ENCODE data around the gene SDF4. TPM values are rescaled to one million over a fixed set of nuclear protein-coding genes. Genes with fewer than 3 reads are reported as not detected.

Gene SDF4
- total and polyA plus RNA-seq, 2 of the 13 experiments (the other 11 are each of a cell fraction or from before 2014, with no cell fraction given) = 80.8 to 107 TPM

DNA sequence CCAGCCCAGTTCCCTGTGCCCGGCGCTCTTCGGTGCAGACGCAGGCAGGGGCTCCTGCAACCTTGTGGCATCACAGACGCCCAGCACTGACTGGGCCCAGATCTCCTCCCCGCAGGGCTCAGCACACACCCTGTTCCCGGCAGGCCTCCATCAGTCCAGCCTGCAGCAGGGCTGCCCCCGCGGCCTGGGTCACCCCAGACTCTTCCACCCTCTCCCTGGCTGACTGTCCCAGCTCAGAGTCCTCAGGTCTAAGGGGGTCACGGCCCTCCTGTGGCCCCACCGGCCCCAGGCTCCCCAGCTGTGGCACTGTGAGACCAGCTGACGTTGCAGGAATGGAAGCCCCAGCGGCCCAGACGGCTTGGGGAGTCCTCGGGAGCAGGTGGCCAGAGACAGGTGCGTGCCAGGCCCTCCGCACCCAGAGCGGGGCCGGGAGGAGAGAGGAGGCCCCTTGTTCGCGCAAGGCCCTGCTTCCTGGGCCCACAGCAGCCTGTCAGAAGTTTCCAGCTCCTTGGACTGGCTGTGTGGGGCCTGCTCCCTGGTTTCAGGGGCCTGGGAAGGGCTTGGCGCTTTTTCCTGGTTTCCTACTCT is 4.5 kb upstream of the SDF4 start (continued):
- TF ChIP-seq ARNT2 (CRISPR knock-in tag; IDR thresholded peaks at IDR 0.05; ENCODE audit: low read depth) (peak; percentile 19; the same call in 1 of the 2 replicates), MED1 (CRISPR knock-in tag; IDR thresholded peaks at IDR 0.05) (peak; percentile 22; the same call in 1 of the 2 replicates), ZNF724P (CRISPR knock-in tag; IDR thresholded peaks at IDR 0.05; ENCODE audit: borderline replicate concordance) (no peak), ATRX (CRISPR knock-in tag; IDR thresholded peaks at IDR 0.05; ENCODE audit: borderline replicate concordance) (no peak), ZNF501 (CRISPR knock-in tag; IDR thresholded peaks at IDR 0.05) (0 out of 2 replicates have a peak, but pooled peaks have one; percentile 23), HMGA1 (CRISPR knock-in tag; conservative IDR thresholded peaks at IDR 0.05) (no peak), FOSL1 (CRISPR knock-in tag; IDR thresholded peaks at IDR 0.05; ENCODE audit: borderline replicate concordance) (no peak), MYPOP (CRISPR knock-in tag; IDR thresholded peaks at IDR 0.05) (no peak), FOXA3 (CRISPR knock-in tag; IDR thresholded peaks at IDR 0.05) (no peak), FOXP1 (IDR thresholded peaks at IDR 0.05) (no peak), FOXP1 (CRISPR knock-in tag; IDR thresholded peaks at IDR 0.05) (no peak), ZMAT5 (CRISPR knock-in tag; IDR thresholded peaks at IDR 0.05; ENCODE audit: borderline replicate concordance, low read depth) (no peak), SAFB2 (CRISPR knock-in tag; IDR thresholded peaks at IDR 0.05; ENCODE audit: borderline replicate concordance, low read depth) (peak; percentile 57; the same call in 1 of the 2 replicates), AHR (CRISPR knock-in tag; IDR thresholded peaks at IDR 0.05) (peak; percentile 43; the same call in 1 of the 2 replicates), ZNF318 (CRISPR knock-in tag; IDR thresholded peaks at IDR 0.05) (peak; percentile 48; the same call in 1 of the 2 replicates), MAFK (conservative IDR thresholded peaks at IDR 0.05 in 1 of 2, IDR thresholded peaks at IDR 0.05 in 1 of 2; ENCODE audit: low read length in 2 of 2) (peak; percentile 63 to 66), HDAC2 (CRISPR knock-in tag; IDR thresholded peaks at IDR 0.05) (no peak), CEBPB (IDR thresholded peaks at IDR 0.05; ENCODE audit: borderline replicate concordance, low read depth, low read length) (no peak)
- TF ChIP-seq, protein P1, sequence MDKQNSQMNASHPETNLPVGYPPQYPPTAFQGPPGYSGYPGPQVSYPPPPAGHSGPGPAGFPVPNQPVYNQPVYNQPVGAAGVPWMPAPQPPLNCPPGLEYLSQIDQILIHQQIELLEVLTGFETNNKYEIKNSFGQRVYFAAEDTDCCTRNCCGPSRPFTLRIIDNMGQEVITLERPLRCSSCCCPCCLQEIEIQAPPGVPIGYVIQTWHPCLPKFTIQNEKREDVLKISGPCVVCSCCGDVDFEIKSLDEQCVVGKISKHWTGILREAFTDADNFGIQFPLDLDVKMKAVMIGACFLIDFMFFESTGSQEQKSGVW (CRISPR knock-in tag; IDR thresholded peaks at IDR 0.05; ENCODE audit: borderline replicate concordance) = no peak
